Measurements from ENCODE around the gene CADPS2.

CADPS2 gene

DNA sequence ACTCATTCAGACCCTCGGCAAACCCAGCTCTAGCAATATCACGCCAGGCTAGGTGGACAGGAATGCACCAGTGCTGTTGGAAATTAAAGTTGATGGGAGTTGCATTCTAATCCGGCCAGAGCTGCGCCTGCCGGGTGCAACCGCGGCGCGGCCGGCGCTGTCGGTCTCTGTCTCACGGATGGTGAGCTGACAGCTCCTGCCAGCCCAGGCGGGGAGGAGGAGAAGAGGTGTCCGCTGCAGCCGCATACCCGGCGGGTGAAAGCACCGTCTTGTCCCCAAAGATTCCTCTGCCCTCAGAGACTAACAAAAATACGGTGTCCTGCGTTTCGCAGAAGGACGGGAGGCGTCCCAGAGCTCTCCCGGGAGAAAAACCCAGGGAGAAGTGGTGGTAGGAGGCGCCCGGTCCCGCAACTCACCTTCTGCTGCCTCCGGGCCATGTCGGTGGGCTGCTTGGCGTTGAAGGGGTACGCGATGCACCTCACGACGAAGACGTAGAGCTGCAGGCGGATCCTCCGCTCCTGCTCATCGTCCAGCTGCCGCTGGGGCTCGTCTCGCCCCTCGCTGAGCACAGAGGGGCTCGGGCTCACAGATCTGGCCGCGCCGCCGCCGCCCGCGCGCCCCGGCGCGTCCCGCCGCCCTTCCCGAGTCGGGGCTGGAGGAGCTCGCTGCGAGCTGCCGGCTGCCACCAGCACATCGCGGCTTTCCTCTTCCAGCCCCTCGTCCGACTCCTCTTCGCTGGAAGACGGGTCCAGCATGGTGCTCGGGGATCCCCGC is 490 bp downstream of the CADPS2 start:
- no peak for TF ChIP-seq JUND (IDR thresholded peaks at IDR 0.05; ENCODE audit: low read depth)
- DNase-seq (ENCODE audit: low read depth in 1 of 2, low spot score in 1 of 2) = peak; percentile 51 to 67
- in situ Hi-C loops (cut with HindIII; ENCODE audit: low pct_unique_long_range_greater_than_20kb, low sequenced_read_pairs) = no loop called here

DNA sequence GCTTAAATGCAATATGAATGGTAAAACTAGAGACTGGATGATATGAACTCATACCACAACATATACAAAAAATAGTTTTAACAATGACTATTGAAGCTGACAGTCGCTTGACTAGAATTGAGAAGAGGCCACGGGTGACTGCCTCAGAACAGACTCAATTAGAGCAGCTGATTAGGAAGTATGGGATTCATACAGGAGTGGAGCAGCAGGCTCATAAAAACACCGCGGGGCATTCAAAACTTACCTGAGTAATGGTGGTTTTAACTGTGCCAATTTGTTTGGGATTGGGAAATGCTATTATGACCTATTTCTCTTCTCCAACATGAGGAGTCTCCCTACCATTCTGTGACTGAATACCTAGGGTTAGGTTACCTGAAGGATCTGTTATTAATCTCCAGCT is 2.1 kb downstream of the CADPS2 start:
- DNase-seq (ENCODE audit: low read depth in 1 of 2, low spot score in 1 of 2) = peak in 1 of 2 experiments; percentile 11
- in situ Hi-C loops (cut with HindIII; ENCODE audit: low pct_unique_long_range_greater_than_20kb, low sequenced_read_pairs) = no loop called here
- TF ChIP-seq JUND (IDR thresholded peaks at IDR 0.05; ENCODE audit: low read depth) = no peak

DNA sequence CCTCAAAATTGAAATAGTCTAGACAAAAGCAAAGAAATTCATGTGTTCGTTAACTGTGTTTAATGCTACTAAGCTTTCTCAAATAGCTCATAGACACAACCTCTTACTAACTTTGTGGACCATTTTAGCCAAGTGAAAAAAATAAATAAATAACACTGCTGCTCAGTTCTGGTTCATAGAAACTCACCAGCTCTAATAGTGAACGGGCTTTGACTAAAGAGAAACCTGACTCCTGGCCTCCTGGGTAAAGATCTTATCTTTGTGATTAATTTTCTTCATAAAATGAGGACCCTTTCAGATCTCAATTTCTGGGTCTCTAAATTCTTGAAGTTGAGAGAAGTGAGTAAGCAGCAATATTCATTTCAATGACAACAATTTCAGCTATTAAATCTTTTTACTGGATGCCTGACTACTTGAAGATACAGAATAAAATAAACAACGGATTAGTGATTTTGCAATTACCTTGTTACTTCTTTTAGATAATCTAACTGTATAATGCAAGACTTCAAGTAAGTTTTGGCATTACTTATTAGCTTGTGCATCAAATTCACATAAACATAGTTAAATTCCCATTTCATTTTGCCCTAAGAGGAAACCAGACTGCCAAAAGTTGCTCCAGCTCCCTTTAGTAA is 3.1 kb downstream of the CADPS2 start:
- no peak for DNase-seq (ENCODE audit: low read depth in 1 of 2, low spot score in 1 of 2)
- no peak for TF ChIP-seq JUND (IDR thresholded peaks at IDR 0.05; ENCODE audit: low read depth)
- in situ Hi-C loops (cut with HindIII; ENCODE audit: low pct_unique_long_range_greater_than_20kb, low sequenced_read_pairs) = no loop called here

DNA sequence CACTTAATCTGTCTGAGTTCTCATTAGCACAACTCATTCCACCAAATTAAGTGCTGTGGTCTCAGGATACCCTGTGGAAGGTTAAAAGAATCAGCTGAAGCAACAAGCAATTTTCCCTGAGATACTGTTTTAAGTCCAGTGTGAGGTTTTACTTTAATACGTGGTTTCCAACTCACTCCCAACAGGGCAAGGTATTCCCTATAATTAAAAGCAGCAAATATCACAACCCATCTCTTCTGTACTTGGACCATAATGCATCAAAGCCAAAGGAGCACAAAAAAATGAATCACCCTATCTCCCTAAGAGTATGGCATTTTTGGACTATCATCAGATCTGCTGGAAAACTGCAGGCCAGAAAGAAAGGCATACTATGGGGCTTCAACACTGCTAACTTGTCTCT is 4.9 kb downstream of the CADPS2 start:
- no peak for DNase-seq (ENCODE audit: low read depth in 1 of 2, low spot score in 1 of 2)
- no peak for TF ChIP-seq JUND (IDR thresholded peaks at IDR 0.05; ENCODE audit: low read depth)
- in situ Hi-C loops (cut with HindIII; ENCODE audit: low pct_unique_long_range_greater_than_20kb, low sequenced_read_pairs) = no loop called here

DNA sequence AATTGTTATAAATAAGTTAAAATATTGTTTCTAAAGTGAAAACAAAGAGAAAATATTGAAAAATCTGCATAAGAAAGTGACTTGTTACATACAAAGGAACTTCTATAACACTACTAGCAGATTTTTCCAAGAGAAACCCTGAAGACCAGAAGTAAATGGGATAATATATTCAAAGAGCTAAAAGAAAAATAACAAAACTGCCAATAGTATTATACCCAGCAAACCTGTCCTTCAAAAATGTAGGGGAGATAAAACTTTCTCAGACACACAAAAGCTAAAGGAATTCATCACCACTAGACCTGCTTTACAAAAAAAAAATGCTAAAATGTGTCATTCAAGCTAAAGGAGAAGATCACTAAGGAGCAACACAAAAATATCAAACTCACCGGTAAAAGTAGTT is 17.0 kb downstream of the CADPS2 start:
- TF ChIP-seq JUND (IDR thresholded peaks at IDR 0.05; ENCODE audit: low read depth) = no peak
- in situ Hi-C loops (cut with HindIII; ENCODE audit: low pct_unique_long_range_greater_than_20kb, low sequenced_read_pairs) = no loop called here
- DNase-seq (ENCODE audit: low read depth in 1 of 2, low spot score in 1 of 2) = no peak

DNA sequence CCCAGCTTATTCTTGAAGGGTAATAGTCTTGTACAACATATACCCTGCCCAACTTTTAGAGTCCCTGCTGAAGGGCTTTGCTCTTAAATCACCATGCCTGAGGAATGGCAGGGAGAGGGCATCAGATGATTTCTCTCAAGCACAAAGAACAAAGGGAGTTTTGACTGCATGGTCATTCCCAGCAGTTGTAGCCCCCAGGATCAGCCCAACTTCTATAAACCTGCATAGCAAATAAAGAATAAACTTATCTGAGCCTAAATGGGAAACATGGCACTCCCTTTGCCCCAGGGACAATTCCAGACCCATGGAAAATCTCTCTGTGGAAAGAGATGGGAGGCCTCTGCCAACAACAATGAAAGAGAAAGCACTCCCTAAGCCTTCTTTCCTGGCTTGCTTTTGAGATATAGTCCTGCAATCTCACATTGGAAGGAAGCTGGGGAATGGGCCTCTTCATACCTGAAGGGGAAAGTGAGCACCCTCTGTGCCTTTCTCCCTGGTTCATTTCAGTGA is 18.7 kb downstream of the CADPS2 start:
- no peak for DNase-seq (ENCODE audit: low read depth in 1 of 2, low spot score in 1 of 2)
- in situ Hi-C loops (cut with HindIII; ENCODE audit: low pct_unique_long_range_greater_than_20kb, low sequenced_read_pairs) = no loop called here
- no peak for TF ChIP-seq JUND (IDR thresholded peaks at IDR 0.05; ENCODE audit: low read depth)

DNA sequence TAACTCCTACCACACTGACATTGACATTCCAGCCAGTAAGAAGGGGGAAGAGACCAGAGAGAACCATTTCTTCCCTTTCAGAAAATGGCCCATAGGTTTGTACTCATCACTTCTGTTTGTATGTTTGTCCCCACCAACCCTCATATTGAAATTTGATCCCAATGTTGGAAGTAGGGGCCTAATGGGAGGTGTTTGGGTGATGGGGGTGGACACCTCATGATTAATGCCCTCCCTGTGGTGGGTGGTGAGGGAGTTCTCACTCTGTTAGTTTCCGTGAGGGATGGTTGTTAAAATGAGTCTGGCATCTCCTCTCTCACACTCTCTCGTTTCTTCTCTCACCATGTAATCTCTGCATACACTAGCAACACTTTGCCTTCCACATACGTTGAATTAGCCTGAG is 21.4 kb downstream of the CADPS2 start:
- TF ChIP-seq JUND (IDR thresholded peaks at IDR 0.05; ENCODE audit: low read depth) = no peak
- DNase-seq (ENCODE audit: low read depth in 1 of 2, low spot score in 1 of 2) = no peak
- in situ Hi-C loops (cut with HindIII; ENCODE audit: low pct_unique_long_range_greater_than_20kb, low sequenced_read_pairs) = no loop called here

DNA sequence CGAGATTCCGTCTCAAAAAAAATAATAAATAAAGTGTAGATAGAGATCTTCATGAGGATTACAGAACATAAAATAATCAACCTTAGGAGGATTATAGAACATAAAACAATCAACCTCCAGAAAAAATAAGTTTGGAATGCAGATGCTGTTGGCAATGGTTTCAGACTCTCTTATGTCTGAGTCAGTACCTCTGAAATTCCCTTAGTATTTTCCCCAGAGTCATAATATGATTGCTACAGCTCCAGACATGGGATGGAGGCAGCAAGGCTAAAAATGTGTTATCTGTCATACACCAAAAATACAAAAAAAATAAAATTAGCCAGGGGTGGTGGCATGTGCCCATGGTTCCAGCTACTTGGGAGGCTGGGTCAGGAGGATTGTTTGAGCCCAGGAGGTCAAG is 22.2 kb downstream of the CADPS2 start:
- DNase-seq (ENCODE audit: low read depth in 1 of 2, low spot score in 1 of 2) = no peak
- no peak for TF ChIP-seq JUND (IDR thresholded peaks at IDR 0.05; ENCODE audit: low read depth)
- in situ Hi-C loops (cut with HindIII; ENCODE audit: low pct_unique_long_range_greater_than_20kb, low sequenced_read_pairs) = no loop called here

DNA sequence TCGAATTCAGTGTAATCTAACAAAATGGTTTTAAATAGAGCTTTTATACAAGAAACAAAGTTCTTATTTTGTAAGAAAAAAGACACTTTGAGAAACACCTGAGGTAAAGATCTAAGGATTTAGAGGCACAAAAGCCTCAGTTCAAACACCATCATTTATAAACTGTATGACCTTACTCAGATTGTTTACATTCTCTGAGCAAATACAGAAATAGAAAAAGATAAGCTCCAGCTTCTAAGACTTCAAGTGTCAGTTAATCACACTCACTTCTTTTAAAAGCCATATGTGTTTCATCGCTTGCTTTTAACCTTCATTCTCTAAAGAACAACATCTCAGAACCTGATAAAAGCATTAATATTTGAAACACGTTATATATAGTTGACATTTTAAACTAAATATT is 27.9 kb downstream of the CADPS2 start:
- no peak for TF ChIP-seq JUND (IDR thresholded peaks at IDR 0.05; ENCODE audit: low read depth)
- in situ Hi-C loops (cut with HindIII; ENCODE audit: low pct_unique_long_range_greater_than_20kb, low sequenced_read_pairs) = no loop called here

DNA sequence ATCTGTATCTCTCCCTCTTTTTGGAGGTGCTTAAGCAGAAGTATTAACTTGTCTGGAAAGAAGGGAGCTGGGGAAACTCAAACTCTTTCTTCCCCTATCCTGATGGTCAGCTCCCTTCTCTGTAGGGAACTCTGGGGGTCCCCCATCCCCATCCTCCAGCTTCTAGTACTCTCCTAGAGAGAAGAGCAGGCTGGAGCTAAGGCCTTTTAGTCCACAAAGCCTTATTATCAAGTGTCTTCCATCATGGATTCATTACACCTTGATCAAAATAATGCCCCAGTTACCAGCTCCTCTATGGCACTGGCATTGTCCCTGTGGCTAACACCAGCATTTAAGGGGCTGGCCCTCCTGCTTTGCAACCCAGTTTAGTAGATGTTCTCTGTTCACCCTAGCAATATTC is 35.7 kb downstream of the CADPS2 start:
- in situ Hi-C loops (cut with HindIII; ENCODE audit: low pct_unique_long_range_greater_than_20kb, low sequenced_read_pairs) = no loop called here
- TF ChIP-seq JUND (IDR thresholded peaks at IDR 0.05; ENCODE audit: low read depth) = no peak
- DNase-seq (ENCODE audit: low read depth in 1 of 2, low spot score in 1 of 2) = no peak

More for the DNA sequence above, 27.9 kb downstream of the CADPS2 start:
- no peak for DNase-seq (ENCODE audit: low read depth in 1 of 2, low spot score in 1 of 2)

DNA sequence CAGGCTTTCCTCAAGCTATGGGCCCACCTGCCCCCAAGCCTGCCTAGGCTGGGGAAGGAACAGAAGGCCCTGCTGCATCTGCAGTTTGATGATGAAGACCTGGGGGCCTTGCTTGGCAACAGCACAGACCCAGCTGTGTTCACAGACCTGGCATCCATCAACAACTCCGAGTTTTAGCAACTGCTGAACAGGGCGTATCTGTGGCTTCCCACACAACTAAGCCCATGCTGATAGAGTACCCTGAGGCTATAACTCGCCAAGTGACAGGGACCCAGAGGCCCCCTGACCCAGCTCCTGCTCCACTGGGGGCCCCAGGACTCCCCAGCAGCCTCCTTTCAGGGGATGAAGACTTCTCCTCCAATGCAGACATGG is 36.3 kb downstream of the CADPS2 start:
- in situ Hi-C loops (cut with HindIII; ENCODE audit: low pct_unique_long_range_greater_than_20kb, low sequenced_read_pairs) = no loop called here
- DNase-seq (ENCODE audit: low read depth in 1 of 2, low spot score in 1 of 2) = no peak
- TF ChIP-seq JUND (IDR thresholded peaks at IDR 0.05; ENCODE audit: low read depth) = no peak

DNA sequence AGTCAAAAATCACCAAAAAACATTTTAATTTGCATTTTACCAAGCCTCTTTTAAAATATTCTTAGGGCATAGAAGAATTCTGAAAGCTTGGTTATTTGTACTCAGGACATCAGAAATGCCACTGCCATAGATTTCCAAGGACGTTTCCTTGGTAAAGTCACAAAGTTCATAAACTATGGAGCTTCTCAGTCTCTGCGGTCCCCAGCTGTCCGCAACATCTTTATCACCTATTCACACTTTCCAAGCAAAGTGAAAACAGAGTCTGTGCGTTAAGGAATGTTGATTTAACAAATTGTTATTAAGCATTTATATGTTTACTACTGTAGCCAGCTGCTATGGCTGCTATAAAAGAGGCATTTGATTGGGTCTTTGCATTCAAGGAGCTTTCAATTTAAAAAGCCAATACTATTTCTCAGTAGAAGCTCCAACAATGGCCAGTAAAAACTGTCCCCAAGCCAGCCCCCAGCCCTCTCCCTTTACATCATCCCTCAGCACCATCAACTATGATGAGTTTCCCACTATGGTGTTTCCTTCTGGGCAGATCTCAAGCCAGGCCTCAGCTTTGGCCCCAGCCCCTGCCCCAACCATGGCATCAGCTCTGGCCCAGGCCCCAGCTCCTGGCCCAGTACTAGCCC is 36.8 kb downstream of the CADPS2 start:
- no peak for TF ChIP-seq JUND (IDR thresholded peaks at IDR 0.05; ENCODE audit: low read depth)
- DNase-seq (ENCODE audit: low read depth in 1 of 2, low spot score in 1 of 2) = no peak
- in situ Hi-C loops (cut with HindIII; ENCODE audit: low pct_unique_long_range_greater_than_20kb, low sequenced_read_pairs) = no loop called here

DNA sequence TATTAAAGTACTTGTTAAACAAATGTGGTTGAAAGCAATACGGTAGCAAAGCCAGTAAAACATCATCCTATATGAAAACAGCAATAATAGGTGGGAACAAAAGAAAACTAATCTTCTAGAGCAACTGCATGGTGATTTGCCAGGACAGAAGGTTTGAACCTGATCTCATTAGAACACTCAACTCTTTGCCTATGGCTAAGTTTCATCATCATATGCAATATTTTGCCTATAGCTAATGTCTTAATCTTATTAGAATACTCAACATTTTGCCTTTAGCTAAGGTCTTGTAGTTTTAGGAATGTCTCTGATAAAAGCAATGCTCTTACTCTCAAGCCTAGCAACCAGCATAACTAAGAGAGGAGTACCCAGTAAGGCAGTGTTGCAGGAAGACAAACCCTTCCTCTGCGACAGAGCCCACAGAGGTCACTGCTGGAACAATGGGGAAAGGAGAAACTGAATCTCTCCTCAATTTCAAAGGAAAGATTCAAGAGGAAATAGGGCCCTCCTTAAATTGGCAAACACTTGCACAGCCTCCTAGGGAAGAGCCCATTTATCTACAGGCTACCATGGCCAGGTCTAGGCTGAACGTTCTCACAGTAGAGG is 38.3 kb downstream of the CADPS2 start:
- TF ChIP-seq JUND (IDR thresholded peaks at IDR 0.05; ENCODE audit: low read depth) = no peak
- DNase-seq (ENCODE audit: low read depth in 1 of 2, low spot score in 1 of 2) = no peak
- in situ Hi-C loops (cut with HindIII; ENCODE audit: low pct_unique_long_range_greater_than_20kb, low sequenced_read_pairs) = no loop called here

Measured in T47D (cell line).